IPS-20b (cell line): ENCODE results near the gene CMTM1.

Experiments used
- H3K27ac ChIP-seq: one replicate; pipeline ENCODE4 v1.5.1; 2013; ENCODE audit warnings: low read length
- H3K27me3 ChIP-seq: 2 replicates; pipeline ENCODE4 v1.6.1; 2013; ENCODE audit warnings: mild to moderate bottlenecking, low read length, inconsistent platforms; ENCODE audit not compliant: insufficient read depth
- H3K36me3 ChIP-seq: 2 replicates; pipeline ENCODE4 v1.6.1; 2013; ENCODE audit warnings: low read depth, mild to moderate bottlenecking, inconsistent platforms, low read length, moderate library complexity; ENCODE audit not compliant: insufficient read depth
- H3K4me1 ChIP-seq: 2 replicates; pipeline ENCODE4 v1.6.1; 2013; ENCODE audit warnings: mild to moderate bottlenecking, control low read depth, inconsistent platforms, low read length, moderate library complexity; ENCODE audit not compliant: insufficient read depth
- H3K4me3 ChIP-seq: 2 replicates; pipeline ENCODE4 v1.5.1; 2013; ENCODE audit warnings: mild to moderate bottlenecking, low read length, inconsistent platforms
- H3K9ac ChIP-seq: 2 replicates; pipeline ENCODE4 v1.6.1; 2013; ENCODE audit warnings: low read depth, mild to moderate bottlenecking, inconsistent platforms, low read length, moderate library complexity
- H3K9me3 ChIP-seq: 2 replicates; pipeline ENCODE4 v1.6.1; 2013; ENCODE audit warnings: mild to moderate bottlenecking, low read depth, low read length, inconsistent platforms; ENCODE audit not compliant: insufficient read depth

CMTM1 gene

GRCh38 chr16:66523861-66524354 lies 42.3 kb upstream of the CMTM1 start:
- no peaks in the 10 kb centered on the region for H3K4me1 ChIP-seq
- H3K4me3 ChIP-seq, result no peak overlapping the region
- no peak overlapping the region for H3K9ac ChIP-seq
- no peaks in the 10 kb centered on the region for H3K27me3 ChIP-seq
- no peaks in the 10 kb centered on the region for H3K36me3 ChIP-seq
- H3K27ac ChIP-seq, result no peak overlapping the region
- no peaks in the 10 kb centered on the region for H3K9me3 ChIP-seq

- H3K27ac ChIP-seq, result no peak overlapping the region
- no peaks in the 10 kb centered on the region for H3K36me3 ChIP-seq
- H3K4me3 ChIP-seq, result no peak overlapping the region
- H3K9me3 ChIP-seq, result no peaks in the 10 kb centered on the region
- no peak overlapping the region for H3K9ac ChIP-seq
- H3K4me1 ChIP-seq, result no peaks in the 10 kb centered on the region
- no peaks in the 10 kb centered on the region for H3K27me3 ChIP-seq
These were observed 41.6 kb upstream of the CMTM1 start for GRCh38 chr16:66524601-66525164.

GRCh38 chr16:66525396-66526180 lies 40.7 kb upstream of the CMTM1 start:
- H3K4me3 ChIP-seq, result no peak overlapping the region
- no peak overlapping the region for H3K9ac ChIP-seq
- no peak overlapping the region for H3K27ac ChIP-seq
- H3K9me3 ChIP-seq, result no peaks in the 10 kb centered on the region
- no peaks in the 10 kb centered on the region for H3K36me3 ChIP-seq
- H3K4me1 ChIP-seq, result no peaks in the 10 kb centered on the region
- H3K27me3 ChIP-seq, result no peaks in the 10 kb centered on the region

- Histone ChIP-seq H3K9me3 (no peaks in the 10 kb centered on the region), H3K4me3 (no peak overlapping the region), H3K9ac (no peak overlapping the region), H3K27ac (no peak overlapping the region), H3K36me3 (no peaks in the 10 kb centered on the region), H3K4me1 (no peaks in the 10 kb centered on the region), H3K27me3 (no peaks in the 10 kb centered on the region)
These were observed 37.9 kb upstream of the CMTM1 start for GRCh38 chr16:66528294-66528693.

- Histone ChIP-seq H3K27me3 (no peaks in the 10 kb centered on the region), H3K4me3 (no peak overlapping the region), H3K9ac (no peak overlapping the region), H3K27ac (no peak overlapping the region), H3K4me1 (no peaks in the 10 kb centered on the region), H3K36me3 (no peaks in the 10 kb centered on the region), H3K9me3 (no peaks in the 10 kb centered on the region)
These were observed 36.8 kb upstream of the CMTM1 start for GRCh38 chr16:66529475-66529874.

GRCh38 chr16:66534376-66534799 lies 31.9 kb upstream of the CMTM1 start:
- Histone ChIP-seq H3K4me3 (no peak overlapping the region), H3K36me3 (no peaks in the 10 kb centered on the region), H3K27ac (no peak overlapping the region), H3K9me3 (no peaks in the 10 kb centered on the region), H3K4me1 (no peaks in the 10 kb centered on the region), H3K9ac (no peak overlapping the region), H3K27me3 (no peaks in the 10 kb centered on the region)

- Histone ChIP-seq H3K4me3 (no peak overlapping the region), H3K9me3 (no peaks in the 10 kb centered on the region), H3K27me3 (no peaks in the 10 kb centered on the region), H3K9ac (no peak overlapping the region), H3K36me3 (no peaks in the 10 kb centered on the region), H3K4me1 (no peaks in the 10 kb centered on the region; the same call in 1 of the 2 replicates), H3K27ac (no peak overlapping the region)
These were observed 29.7 kb upstream of the CMTM1 start for GRCh38 chr16:66536525-66536924.

- H3K27me3 ChIP-seq, result no peaks in the 10 kb centered on the region
- H3K36me3 ChIP-seq, result no peaks in the 10 kb centered on the region
- no peak overlapping the region for H3K27ac ChIP-seq
- H3K4me3 ChIP-seq, result no peak overlapping the region
- H3K9ac ChIP-seq, result no peak overlapping the region
- H3K9me3 ChIP-seq, result no peaks in the 10 kb centered on the region
- H3K4me1 ChIP-seq, result no peaks in the 10 kb centered on the region; the same call in 1 of the 2 replicates
These were observed 29.0 kb upstream of the CMTM1 start for GRCh38 chr16:66537236-66537635.

GRCh38 chr16:66538910-66539309 lies 27.3 kb upstream of the CMTM1 start:
- Histone ChIP-seq H3K4me1 (no peaks in the 10 kb centered on the region; the same call in 1 of the 2 replicates), H3K36me3 (no peaks in the 10 kb centered on the region), H3K27ac (no peak overlapping the region), H3K9me3 (no peaks in the 10 kb centered on the region), H3K27me3 (no peaks in the 10 kb centered on the region), H3K4me3 (no peak overlapping the region), H3K9ac (no peak overlapping the region)

- H3K9ac ChIP-seq, result no peak overlapping the region
- H3K4me3 ChIP-seq, result no peak overlapping the region
- H3K9me3 ChIP-seq, result no peaks in the 10 kb centered on the region
- H3K36me3 ChIP-seq, result no peaks in the 10 kb centered on the region
- H3K4me1 ChIP-seq, result no peaks in the 10 kb centered on the region; the same call in 1 of the 2 replicates
- H3K27me3 ChIP-seq, result no peaks in the 10 kb centered on the region
- no peak overlapping the region for H3K27ac ChIP-seq
These were observed 26.4 kb upstream of the CMTM1 start for GRCh38 chr16:66539623-66540469.

- Histone ChIP-seq H3K27me3 (no peaks in the 10 kb centered on the region), H3K9ac (no peak overlapping the region), H3K4me1 (no peaks in the 10 kb centered on the region; the same call in 1 of the 2 replicates), H3K36me3 (no peaks in the 10 kb centered on the region), H3K4me3 (no peak overlapping the region), H3K9me3 (no peaks in the 10 kb centered on the region), H3K27ac (no peak overlapping the region)
These were observed 24.6 kb upstream of the CMTM1 start for GRCh38 chr16:66541388-66542355.
